KOPT-K1 (cell line): ENCODE results near the gene MRM1.

Experiments used
- H3K27ac ChIP-seq: fragments of 200-600 bp; sonication (generic); 2 replicates; pipeline ENCODE4 v1.5.1; 2016; ENCODE audit warnings: antibody characterized with exemption, mild to moderate bottlenecking, low read depth, low read length; ENCODE audit not compliant: poor library complexity, severe bottlenecking
- H3K36me3 ChIP-seq: fragments of 200-600 bp; sonication (generic); 2 replicates; pipeline ENCODE4 v1.5.1; 2017; ENCODE audit warnings: antibody characterized with exemption, mild to moderate bottlenecking, low read length, moderate library complexity; ENCODE audit not compliant: insufficient read depth
- H3K9me3 ChIP-seq: fragments of 200-600 bp; sonication (generic); 2 replicates; pipeline ENCODE4 v1.5.1; 2017; ENCODE audit warnings: antibody characterized with exemption, low read length, mild to moderate bottlenecking; ENCODE audit not compliant: insufficient read depth, poor library complexity, severe bottlenecking

Gene MRM1

GRCh38 chr17:36601303-36602029 is at the start of gene MRM1:
Gene MRM1, plus strand, starts transcription at chr17:36601583. Its CDS starts 228 bp downstream, at chr17:36601811.
- H3K9me3 ChIP-seq, result no peaks in the 10 kb centered on the region
- peak within 1 kb of the TSS; percentile 69 for H3K27ac ChIP-seq
- H3K36me3 ChIP-seq, result peaks cover 18% of the 10 kb centered on the region; the same call in 1 of the 2 replicates

- H3K9me3 ChIP-seq, result no peaks in the 10 kb centered on the region
- H3K27ac ChIP-seq, result no peak overlapping the region
- peaks cover 86% of the 10 kb centered on the region for H3K36me3 ChIP-seq
These were observed 47.9 kb upstream of the MRM1 start for GRCh38 chr17:36553459-36553858.

- Histone ChIP-seq H3K36me3 (peaks cover 100% of the 10 kb centered on the region), H3K9me3 (no peaks in the 10 kb centered on the region), H3K27ac (no peak overlapping the region)
These were observed 35.3 kb upstream of the MRM1 start for GRCh38 chr17:36566081-36566480.

- Histone ChIP-seq H3K27ac (no peak overlapping the region), H3K36me3 (peaks cover 94% of the 10 kb centered on the region), H3K9me3 (no peaks in the 10 kb centered on the region)
These were observed 26.4 kb upstream of the MRM1 start for GRCh38 chr17:36575028-36575427.

- Histone ChIP-seq H3K9me3 (no peaks in the 10 kb centered on the region), H3K36me3 (peaks cover 94% of the 10 kb centered on the region), H3K27ac (no peak overlapping the region)
These were observed 24.6 kb upstream of the MRM1 start for GRCh38 chr17:36576793-36577192.

GRCh38 chr17:36578671-36579070 is 22.7 kb upstream of the MRM1 start:
- Histone ChIP-seq H3K9me3 (no peaks in the 10 kb centered on the region), H3K27ac (no peak overlapping the region), H3K36me3 (peaks cover 95% of the 10 kb centered on the region)

GRCh38 chr17:36583787-36584186 is 17.6 kb upstream of the MRM1 start:
- Histone ChIP-seq H3K9me3 (no peaks in the 10 kb centered on the region), H3K27ac (no peak overlapping the region), H3K36me3 (peaks cover 99% of the 10 kb centered on the region)

- no peaks in the 10 kb centered on the region for H3K9me3 ChIP-seq
- no peak overlapping the region for H3K27ac ChIP-seq
- H3K36me3 ChIP-seq, result peaks cover 90% of the 10 kb centered on the region
These were observed 15.2 kb upstream of the MRM1 start for GRCh38 chr17:36586138-36586537.

GRCh38 chr17:36590082-36590481 is 11.3 kb upstream of the MRM1 start:
- H3K27ac ChIP-seq, result peak overlapping the region; percentile 42
- H3K36me3 ChIP-seq, result peaks cover 53% of the 10 kb centered on the region
- H3K9me3 ChIP-seq, result no peaks in the 10 kb centered on the region

GRCh38 chr17:36591434-36592315 is 9.7 kb upstream of the MRM1 start, which contains the start of gene DHRS11:
Gene DHRS11, plus strand, starts transcription at chr17:36591879. Its CDS starts 131 bp downstream, at chr17:36592010.
- peaks cover 37% of the 10 kb centered on the region for H3K36me3 ChIP-seq
- H3K27ac ChIP-seq, result peak within 1 kb of the TSS; percentile 42
- no peaks in the 10 kb centered on the region for H3K9me3 ChIP-seq

- Histone ChIP-seq H3K9me3 (no peaks in the 10 kb centered on the region), H3K27ac (peak overlapping the region; percentile 42), H3K36me3 (peaks cover 31% of the 10 kb centered on the region)
These were observed 9.1 kb upstream of the MRM1 start for GRCh38 chr17:36592316-36592715.

- no peak overlapping the region for H3K27ac ChIP-seq
- H3K9me3 ChIP-seq, result no peaks in the 10 kb centered on the region
These were observed 8.6 kb upstream of the MRM1 start for GRCh38 chr17:36592716-36593321.

GRCh38 chr17:36593656-36594316 is 7.6 kb upstream of the MRM1 start:
- H3K36me3 ChIP-seq, result peaks cover 17% of the 10 kb centered on the region
- H3K9me3 ChIP-seq, result no peaks in the 10 kb centered on the region
- no peak overlapping the region for H3K27ac ChIP-seq

More at GRCh38 chr17:36592716-36593321, 8.6 kb upstream of the MRM1 start:
- H3K36me3 ChIP-seq, result peaks cover 26% of the 10 kb centered on the region

- H3K9me3 ChIP-seq, result no peaks in the 10 kb centered on the region
- H3K27ac ChIP-seq, result no peak overlapping the region
- H3K36me3 ChIP-seq, result peaks cover 9% of the 10 kb centered on the region
These were observed 6.6 kb upstream of the MRM1 start for GRCh38 chr17:36594626-36595401.
